ENCODE measurements around the gene MMEL1.

MMEL1 gene

DNA sequence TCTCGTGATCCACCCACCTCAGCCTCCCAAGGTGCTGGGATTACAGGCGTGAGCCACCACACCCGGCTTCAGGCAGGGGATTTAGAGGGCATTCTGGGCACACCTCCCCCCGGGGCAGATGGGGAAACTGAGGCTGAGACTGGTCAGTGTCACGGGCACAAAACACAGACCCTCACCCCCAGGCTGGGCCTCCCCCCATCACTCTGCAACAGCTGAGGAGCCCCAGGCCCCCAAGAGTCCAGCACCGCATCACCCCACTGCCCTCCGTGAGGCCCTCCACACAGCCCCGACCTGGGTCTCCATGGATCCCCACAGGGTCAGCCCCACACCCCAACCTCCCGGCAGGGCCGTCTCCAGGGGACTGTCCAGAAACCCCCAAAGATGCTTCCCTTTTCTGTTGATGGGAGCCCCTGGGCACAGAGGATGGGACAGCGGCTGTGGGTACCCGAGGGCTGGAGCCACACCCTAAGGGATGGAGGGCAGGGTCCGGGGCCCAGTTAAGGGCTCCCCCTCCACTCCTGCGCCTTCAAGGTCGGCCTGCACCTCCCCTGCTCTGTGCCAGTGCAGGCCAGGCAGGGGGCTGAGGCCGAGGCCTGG is 65.6 kb downstream of the MMEL1 start:
- TF ChIP-seq SUZ12 (IDR thresholded peaks at IDR 0.05) = no peak
- no peak for TF ChIP-seq BHLHE40 (IDR thresholded peaks at IDR 0.05; ENCODE audit: borderline replicate concordance)
- TF ChIP-seq TARDBP (IDR thresholded peaks at IDR 0.05) = no peak
- TF ChIP-seq ARNT (IDR thresholded peaks at IDR 0.05) = no peak
- ChIA-PET CTCF (no interaction called here), POLR2A (no interaction called here)
- DNase-seq (ENCODE audit: extremely low spot score) = no peak

- ChIA-PET CTCF (no interaction called here), POLR2A (no interaction called here)
- DNase-seq (ENCODE audit: extremely low spot score) = no peak
- TF ChIP-seq LEF1 (IDR thresholded peaks at IDR 0.05; ENCODE audit: borderline replicate concordance) (no peak), L3MBTL2 (conservative IDR thresholded peaks at IDR 0.05) (no peak), SP1 (IDR thresholded peaks at IDR 0.05) (no peak), ELF4 (IDR thresholded peaks at IDR 0.05) (no peak), ARNT (IDR thresholded peaks at IDR 0.05) (no peak), FOXM1 (IDR thresholded peaks at IDR 0.05; ENCODE audit: borderline replicate concordance) (no peak), HDGF (IDR thresholded peaks at IDR 0.05; ENCODE audit: borderline replicate concordance) (no peak), TARDBP (IDR thresholded peaks at IDR 0.05) (no peak), ZNF384 (IDR thresholded peaks at IDR 0.05) (no peak), NFRKB (IDR thresholded peaks at IDR 0.05) (no peak), FOXK2 (IDR thresholded peaks at IDR 0.05) (no peak), SUZ12 (IDR thresholded peaks at IDR 0.05) (no peak), FOXA1 (IDR thresholded peaks at IDR 0.05) (no peak)
- TF ChIP-seq, protein P1, sequence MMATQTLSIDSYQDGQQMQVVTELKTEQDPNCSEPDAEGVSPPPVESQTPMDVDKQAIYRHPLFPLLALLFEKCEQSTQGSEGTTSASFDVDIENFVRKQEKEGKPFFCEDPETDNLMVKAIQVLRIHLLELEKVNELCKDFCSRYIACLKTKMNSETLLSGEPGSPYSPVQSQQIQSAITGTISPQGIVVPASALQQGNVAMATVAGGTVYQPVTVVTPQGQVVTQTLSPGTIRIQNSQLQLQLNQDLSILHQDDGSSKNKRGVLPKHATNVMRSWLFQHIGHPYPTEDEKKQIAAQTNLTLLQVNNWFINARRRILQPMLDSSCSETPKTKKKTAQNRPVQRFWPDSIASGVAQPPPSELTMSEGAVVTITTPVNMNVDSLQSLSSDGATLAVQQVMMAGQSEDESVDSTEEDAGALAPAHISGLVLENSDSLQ (IDR thresholded peaks at IDR 0.05) = no peak
Observed at GRCh38 chr1:2566101-2567045, 66.4 kb downstream of the MMEL1 start.

DNA sequence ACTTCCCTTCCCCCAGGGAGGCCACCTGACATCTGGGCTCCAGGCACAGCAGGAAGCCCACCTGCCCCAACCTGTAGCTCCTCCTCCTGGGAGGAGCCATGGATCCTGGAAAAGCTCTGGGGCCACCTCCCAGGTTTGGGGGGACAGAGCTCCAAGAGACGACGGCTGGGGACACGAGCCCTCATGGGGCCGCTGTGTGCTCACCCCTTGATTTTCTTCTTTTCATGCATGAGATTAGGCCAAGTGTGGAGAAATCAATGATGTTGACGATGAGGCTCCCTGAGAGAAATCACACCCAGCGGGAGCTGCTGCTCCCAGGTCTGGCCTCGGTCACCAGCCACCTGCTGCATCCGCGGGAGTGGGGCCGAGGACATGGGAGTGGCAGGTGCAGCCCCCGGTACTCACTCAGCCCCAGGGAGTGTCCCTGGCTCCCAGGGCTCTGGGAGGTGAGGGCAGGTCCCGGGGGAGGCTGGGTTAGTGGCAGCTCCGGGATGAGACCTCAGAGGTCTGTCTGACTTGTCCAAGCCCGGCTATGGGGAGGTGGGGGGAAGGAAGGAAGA is 67.9 kb downstream of the MMEL1 start:
- ChIA-PET POLR2A (no interaction called here), CTCF (no interaction called here)
- TF ChIP-seq FOXA1 (IDR thresholded peaks at IDR 0.05) (no peak), SUZ12 (IDR thresholded peaks at IDR 0.05) (no peak), LEF1 (IDR thresholded peaks at IDR 0.05; ENCODE audit: borderline replicate concordance) (no peak), ZNF384 (IDR thresholded peaks at IDR 0.05) (no peak), SP1 (IDR thresholded peaks at IDR 0.05) (no peak), ARNT (IDR thresholded peaks at IDR 0.05) (no peak), NFRKB (IDR thresholded peaks at IDR 0.05) (no peak), TARDBP (IDR thresholded peaks at IDR 0.05) (no peak), L3MBTL2 (conservative IDR thresholded peaks at IDR 0.05) (no peak), BHLHE40 (IDR thresholded peaks at IDR 0.05; ENCODE audit: borderline replicate concordance) (no peak), FOXK2 (IDR thresholded peaks at IDR 0.05) (no peak), HDGF (IDR thresholded peaks at IDR 0.05; ENCODE audit: borderline replicate concordance) (no peak), CTBP1 (IDR thresholded peaks at IDR 0.05; ENCODE audit: borderline replicate concordance) (no peak), FOXM1 (IDR thresholded peaks at IDR 0.05; ENCODE audit: borderline replicate concordance) (no peak), ELF4 (IDR thresholded peaks at IDR 0.05) (no peak)
- TF ChIP-seq, protein P1 (IDR thresholded peaks at IDR 0.05) = no peak
- DNase-seq (ENCODE audit: extremely low spot score) = no peak

DNA sequence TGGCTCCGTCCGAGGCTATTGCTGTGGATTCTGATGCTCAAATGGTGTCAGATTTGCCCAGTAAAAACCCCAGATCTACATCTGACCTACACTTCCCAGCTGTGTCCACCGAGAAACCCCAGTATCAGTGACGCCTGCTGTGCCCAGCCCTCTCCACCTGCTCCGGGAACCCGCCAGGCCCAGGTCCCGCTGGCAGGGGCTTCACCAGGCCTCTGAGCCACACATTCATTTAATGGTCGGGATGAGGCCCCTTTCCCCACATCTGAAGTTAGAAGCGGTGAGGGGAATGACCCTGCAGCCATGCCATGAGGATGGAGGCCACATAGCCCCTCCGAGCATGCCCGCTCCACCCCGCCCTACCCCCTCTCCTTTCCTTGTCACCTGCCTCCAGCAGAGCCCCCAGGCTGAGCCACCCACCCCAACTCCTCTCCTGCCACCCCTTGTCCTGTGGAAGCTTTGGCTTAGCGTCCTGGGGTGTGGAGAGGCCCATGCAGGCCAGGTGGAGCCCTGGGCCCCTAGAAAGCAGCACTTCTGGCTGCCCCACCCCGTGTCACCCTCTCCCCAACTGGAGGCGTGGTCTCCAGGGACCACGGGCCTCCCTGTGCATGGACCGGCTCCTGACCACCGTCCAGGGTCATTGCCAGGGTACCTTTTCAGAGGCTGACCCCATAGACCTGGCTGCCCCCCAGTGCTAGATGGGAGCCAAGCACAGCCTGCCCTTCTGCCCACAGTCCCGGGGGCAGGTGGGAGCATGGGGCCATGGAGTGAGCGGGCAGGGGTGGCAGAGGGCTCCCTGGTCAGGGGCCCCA is 68.6 kb downstream of the MMEL1 start:
- CTCF ChIA-PET = no interaction called here
- POLR2A ChIA-PET = interaction anchor here (0.6 kb wide), 1 partner anchor 21 kb away, joined by 3 read pairs; no protein-coding TSS in a partner anchor
- DNase-seq (ENCODE audit: extremely low spot score) = no peak
- TF ChIP-seq SUZ12 (IDR thresholded peaks at IDR 0.05) (no peak), FOXM1 (IDR thresholded peaks at IDR 0.05; ENCODE audit: borderline replicate concordance) (no peak), SP1 (IDR thresholded peaks at IDR 0.05) (no peak), TARDBP (IDR thresholded peaks at IDR 0.05) (no peak), NFRKB (IDR thresholded peaks at IDR 0.05) (no peak), ZNF384 (IDR thresholded peaks at IDR 0.05) (no peak), FOXK2 (IDR thresholded peaks at IDR 0.05) (no peak), ELF4 (IDR thresholded peaks at IDR 0.05) (no peak)
- TF ChIP-seq, protein P1 (IDR thresholded peaks at IDR 0.05) = no peak

DNA sequence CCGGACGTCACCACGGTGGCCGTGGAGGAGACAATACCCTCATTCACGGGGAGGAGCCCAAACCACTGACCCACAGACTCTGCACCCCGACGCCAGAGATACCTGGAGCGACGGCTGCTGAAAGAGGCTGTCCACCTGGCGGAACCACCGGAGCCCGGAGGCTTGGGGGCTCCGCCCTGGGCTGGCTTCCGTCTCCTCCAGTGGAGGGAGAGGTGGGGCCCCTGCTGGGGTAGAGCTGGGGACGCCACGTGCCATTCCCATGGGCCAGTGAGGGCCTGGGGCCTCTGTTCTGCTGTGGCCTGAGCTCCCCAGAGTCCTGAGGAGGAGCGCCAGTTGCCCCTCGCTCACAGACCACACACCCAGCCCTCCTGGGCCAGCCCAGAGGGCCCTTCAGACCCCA is 69.6 kb downstream of the MMEL1 start:
- DNase-seq (ENCODE audit: extremely low spot score) = no peak
- TF ChIP-seq FOXK2 (IDR thresholded peaks at IDR 0.05) = no peak
- TF ChIP-seq TARDBP (IDR thresholded peaks at IDR 0.05) = no peak
- TF ChIP-seq LEF1 (IDR thresholded peaks at IDR 0.05; ENCODE audit: borderline replicate concordance) = no peak
- TF ChIP-seq ELF4 (IDR thresholded peaks at IDR 0.05) = no peak
- TF ChIP-seq L3MBTL2 (conservative IDR thresholded peaks at IDR 0.05) = no peak
- TF ChIP-seq FOXA1 (IDR thresholded peaks at IDR 0.05) = no peak
- TF ChIP-seq ZNF384 (IDR thresholded peaks at IDR 0.05) = no peak
- no peak for TF ChIP-seq NFRKB (IDR thresholded peaks at IDR 0.05)
- no peak for TF ChIP-seq SP1 (IDR thresholded peaks at IDR 0.05)
- TF ChIP-seq BHLHE40 (IDR thresholded peaks at IDR 0.05; ENCODE audit: borderline replicate concordance) = no peak
- TF ChIP-seq, protein P1 (IDR thresholded peaks at IDR 0.05) = no peak
- no peak for TF ChIP-seq FOXM1 (IDR thresholded peaks at IDR 0.05; ENCODE audit: borderline replicate concordance)
- TF ChIP-seq HDGF (IDR thresholded peaks at IDR 0.05; ENCODE audit: borderline replicate concordance) = no peak
- no peak for TF ChIP-seq CTBP1 (IDR thresholded peaks at IDR 0.05; ENCODE audit: borderline replicate concordance)
- POLR2A ChIA-PET = interaction anchor here (0.6 kb wide), 1 partner anchor 22 kb away, joined by 3 read pairs; no protein-coding TSS in a partner anchor
- CTCF ChIA-PET = interaction anchor here (0.7 kb wide), 1 partner anchor 238 kb away, joined by 3 read pairs; no protein-coding TSS in a partner anchor

Data from HEK293T (cell line).